Left lung (tissue), 10 donors: ENCODE results near the gene KDM3B. TPM values are rescaled to one million over a fixed set of nuclear protein-coding genes. Genes with fewer than 3 reads are reported as not detected.

Experiments used
- ATAC-seq: fragments of 200-7000 bp; cut with Tn5 transposase; one replicate; pipeline ENCODE4 v1.9.1; 2020; ENCODE audit warnings: moderate library complexity
- DNase-seq, 4 donors: peaks; one replicate each; pipeline ENCODE4 v3.0.0-alpha.2; 2013 to 2020
- H3K27ac ChIP-seq, 2 donors: fragments of 200-600 bp; sonication (generic) in 1 of 2; one replicate each; pipeline versions ENCODE4 v1.5.0 to v1.8.0; 2020 to 2021
- H3K27me3 ChIP-seq, 2 donors: fragments of 200-600 bp; sonication (generic) in 1 of 2; one replicate each; pipeline versions ENCODE4 v1.5.0 to v1.8.0; 2020 to 2021
- H3K36me3 ChIP-seq, 2 donors: fragments of 200-600 bp; sonication (generic) in 1 of 2; one replicate each; pipeline versions ENCODE4 v1.5.0 to v1.8.0; 2020 to 2021
- H3K4me1 ChIP-seq, 2 donors: fragments of 200-600 bp; one replicate each; pipeline ENCODE4 v1.8.0; 2021
- H3K4me3 ChIP-seq, 2 donors: fragments of 200-600 bp; sonication (generic) in 1 of 2; one replicate each; pipeline versions ENCODE4 v1.5.0 to v1.8.0; 2020 to 2021; ENCODE audit warnings: mild to moderate bottlenecking in 1 of 2
- H3K9me3 ChIP-seq, 2 donors: fragments of 200-600 bp; sonication (generic) in 1 of 2; one replicate each; pipeline versions ENCODE4 v1.5.0 to v1.8.0; 2020 to 2021
- intact Hi-C, 2 donors: fragments of 100-400 bp; cut with DNase I; formaldehyde crosslinking; loops; one replicate each; pipeline versions ENCODE4 v1.11.2 to v1.14.2; 2022
- polyA plus RNA-seq, 6 donors: library from polyadenylated mRNA; unstranded; fragments of 120-200 nt; gene quantifications; one replicate each; pipeline ENCODE4 v1.2.1, GENCODE V29; 2013; ENCODE audit not compliant: insufficient read length in 6 of 6
- total RNA-seq, 2 donors: library from RNA; stranded (reverse); fragmentation: NEBNext Ultra II Directional; extraction: Animal tissue kit (Norgen Biotek cat#: 25700); gene quantifications; one replicate each; pipeline ENCODE4 v1.2.1, GENCODE V29; 2021
- TF ChIP-seq, protein P1 (sequence below), 2 donors: fragments of 200-600 bp; sonication (generic) in 1 of 2; IDR thresholded peaks; one replicate each; pipeline versions ENCODE4 v1.5.0 to v1.8.0; 2021; ENCODE audit warnings: antibody characterized with exemption in 2 of 2
- donor health status: DM: no; HTN: yes; CAD: no.
- donor health status: DM: no; HTN: no; CAD: no.

The KDM3B gene
- total and polyA plus RNA-seq, 8 donors, result 47.5 to 96.3 (median 79.5) TPM

DNA sequence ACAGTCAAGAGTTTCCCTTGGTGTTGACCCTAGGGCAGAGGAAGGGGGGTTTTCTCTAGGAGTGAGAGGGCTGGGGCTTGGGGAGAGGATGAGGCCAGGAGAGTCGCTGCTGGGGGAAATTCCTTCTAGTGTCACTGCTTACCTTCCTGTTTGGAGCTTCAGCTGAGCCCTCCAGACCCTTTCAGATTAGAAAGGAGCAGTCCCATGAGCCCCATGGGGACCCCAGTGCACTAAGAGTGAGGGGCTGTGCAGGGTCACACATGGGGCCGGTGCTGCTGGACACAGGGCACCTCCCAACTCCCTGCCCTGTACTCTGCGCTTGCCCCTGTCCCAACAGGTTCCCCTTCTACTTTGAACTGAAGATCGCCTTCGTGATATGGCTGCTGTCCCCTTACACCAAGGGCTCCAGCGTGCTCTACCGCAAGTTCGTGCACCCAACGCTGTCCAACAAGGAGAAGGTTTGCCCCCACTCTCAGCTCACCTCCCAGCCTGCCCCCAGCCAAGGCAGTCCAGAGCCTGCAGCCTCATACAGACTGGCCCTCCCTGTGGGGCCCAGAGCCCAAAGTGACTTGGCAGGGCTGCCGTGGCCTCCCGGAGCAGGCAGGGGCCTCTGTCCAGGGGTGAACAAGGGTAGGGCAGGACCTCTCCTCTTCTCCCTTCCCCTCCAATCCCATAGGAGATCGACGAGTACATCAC, 91.7 kb downstream of the KDM3B start:
- Histone ChIP-seq H3K27me3 (peaks cover 0 to 16% of the 10 kb centered on the region in 2 donors), H3K27ac (no peak overlapping the region), H3K9me3 (no peaks in the 10 kb centered on the region), H3K4me1 (peaks cover 0 to 4% of the 10 kb centered on the region in 2 donors), H3K36me3 (no peaks in the 10 kb centered on the region), H3K4me3 (no peak overlapping the region)
- no peak for DNase-seq
- intact Hi-C loops, result no loop called here
- TF ChIP-seq, protein P1, sequence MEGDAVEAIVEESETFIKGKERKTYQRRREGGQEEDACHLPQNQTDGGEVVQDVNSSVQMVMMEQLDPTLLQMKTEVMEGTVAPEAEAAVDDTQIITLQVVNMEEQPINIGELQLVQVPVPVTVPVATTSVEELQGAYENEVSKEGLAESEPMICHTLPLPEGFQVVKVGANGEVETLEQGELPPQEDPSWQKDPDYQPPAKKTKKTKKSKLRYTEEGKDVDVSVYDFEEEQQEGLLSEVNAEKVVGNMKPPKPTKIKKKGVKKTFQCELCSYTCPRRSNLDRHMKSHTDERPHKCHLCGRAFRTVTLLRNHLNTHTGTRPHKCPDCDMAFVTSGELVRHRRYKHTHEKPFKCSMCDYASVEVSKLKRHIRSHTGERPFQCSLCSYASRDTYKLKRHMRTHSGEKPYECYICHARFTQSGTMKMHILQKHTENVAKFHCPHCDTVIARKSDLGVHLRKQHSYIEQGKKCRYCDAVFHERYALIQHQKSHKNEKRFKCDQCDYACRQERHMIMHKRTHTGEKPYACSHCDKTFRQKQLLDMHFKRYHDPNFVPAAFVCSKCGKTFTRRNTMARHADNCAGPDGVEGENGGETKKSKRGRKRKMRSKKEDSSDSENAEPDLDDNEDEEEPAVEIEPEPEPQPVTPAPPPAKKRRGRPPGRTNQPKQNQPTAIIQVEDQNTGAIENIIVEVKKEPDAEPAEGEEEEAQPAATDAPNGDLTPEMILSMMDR (IDR thresholded peaks at IDR 0.05), result no peak
- no peak for ATAC-seq

DNA sequence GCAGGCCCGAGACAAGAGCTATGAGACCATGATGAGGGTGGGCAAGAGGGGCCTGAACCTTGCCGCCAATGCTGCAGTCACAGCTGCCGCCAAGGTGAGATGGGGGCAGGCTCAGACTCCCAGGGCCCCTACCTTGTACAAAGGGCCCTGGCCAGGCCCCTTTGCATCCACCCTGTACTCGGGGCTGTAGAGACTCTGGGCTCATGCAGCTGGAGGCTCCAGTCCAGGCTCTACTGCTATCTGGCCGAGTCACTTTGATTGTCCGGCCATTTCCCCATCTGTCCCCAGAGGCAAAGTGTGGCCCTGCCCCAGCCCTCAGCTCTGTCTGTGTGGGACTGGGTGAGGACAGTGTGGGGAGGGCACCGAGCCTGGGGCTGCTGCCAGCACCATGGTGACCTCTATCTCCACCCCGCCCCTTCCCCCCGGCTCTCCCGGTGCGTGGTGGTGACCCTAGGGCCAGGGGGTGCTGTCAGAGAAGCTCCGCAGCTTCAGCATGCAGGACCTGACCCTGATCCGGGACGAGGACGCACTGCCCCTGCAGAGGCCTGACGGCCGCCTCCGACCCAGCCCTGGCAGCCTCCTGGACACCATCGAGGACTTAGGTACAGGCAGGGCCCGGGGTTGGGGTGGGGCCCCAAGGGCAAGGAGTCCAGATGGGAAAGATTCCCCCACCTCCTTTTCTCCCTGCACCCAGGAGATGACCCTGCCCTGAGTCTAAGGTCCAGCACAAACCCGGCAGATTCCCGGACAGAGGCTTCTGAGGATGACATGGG, 92.5 kb downstream of the KDM3B start:
- no peak overlapping the region for H3K4me3 ChIP-seq
- no peaks in the 10 kb centered on the region for H3K4me1 ChIP-seq
- TF ChIP-seq, protein P1 (IDR thresholded peaks at IDR 0.05), result no peak
- H3K27me3 ChIP-seq, result peaks cover 0 to 9% of the 10 kb centered on the region in 2 donors
- no peaks in the 10 kb centered on the region for H3K9me3 ChIP-seq
- ATAC-seq (no peak), DNase-seq (no peak)
- no peak overlapping the region for H3K27ac ChIP-seq
- intact Hi-C loops, result no loop called here
- H3K36me3 ChIP-seq, result no peaks in the 10 kb centered on the region

DNA sequence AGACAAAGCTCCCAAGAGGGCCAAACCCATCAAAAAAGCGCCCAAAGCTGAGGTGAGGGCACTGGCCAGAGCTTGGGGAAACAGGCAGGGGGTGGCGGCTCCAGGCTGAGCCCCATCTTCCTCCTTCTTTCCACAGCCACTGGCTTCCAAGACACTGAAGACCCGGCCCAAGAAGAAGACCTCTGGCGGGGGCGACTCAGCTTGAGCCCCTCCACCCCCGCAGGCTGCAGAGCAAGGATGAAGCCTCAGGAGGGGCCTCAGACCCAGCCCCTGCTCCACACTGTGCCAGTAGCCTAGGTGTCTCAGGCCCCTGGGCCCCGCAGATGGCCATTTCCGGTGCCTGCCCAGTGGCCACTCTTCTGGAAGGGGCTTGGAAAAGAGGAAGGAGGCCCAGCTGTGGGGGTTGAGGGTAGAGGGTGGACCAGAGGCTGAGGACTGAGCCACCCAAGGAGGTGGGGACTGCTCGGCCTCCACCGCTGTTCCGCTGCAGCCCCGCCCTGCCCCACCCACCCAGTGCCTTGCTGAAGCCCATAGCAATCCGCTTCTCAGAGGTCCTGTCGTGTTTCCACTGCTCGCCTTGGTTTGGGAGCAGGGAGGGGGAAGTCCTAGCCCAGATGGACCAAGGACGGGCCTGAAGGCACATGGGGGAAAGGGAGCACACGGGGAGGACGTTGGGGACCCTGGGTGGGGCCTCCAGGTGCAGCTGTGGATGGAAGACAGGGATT, 93.2 kb downstream of the KDM3B start:
- TF ChIP-seq, protein P1 (IDR thresholded peaks at IDR 0.05), result no peak
- DNase-seq (no peak), ATAC-seq (no peak)
- intact Hi-C loops, result no loop called here
- Histone ChIP-seq H3K4me1 (no peaks in the 10 kb centered on the region), H3K4me3 (no peak overlapping the region), H3K36me3 (no peaks in the 10 kb centered on the region), H3K27ac (no peak overlapping the region), H3K9me3 (no peaks in the 10 kb centered on the region), H3K27me3 (peaks cover 0 to 1% of the 10 kb centered on the region in 2 donors)

DNA sequence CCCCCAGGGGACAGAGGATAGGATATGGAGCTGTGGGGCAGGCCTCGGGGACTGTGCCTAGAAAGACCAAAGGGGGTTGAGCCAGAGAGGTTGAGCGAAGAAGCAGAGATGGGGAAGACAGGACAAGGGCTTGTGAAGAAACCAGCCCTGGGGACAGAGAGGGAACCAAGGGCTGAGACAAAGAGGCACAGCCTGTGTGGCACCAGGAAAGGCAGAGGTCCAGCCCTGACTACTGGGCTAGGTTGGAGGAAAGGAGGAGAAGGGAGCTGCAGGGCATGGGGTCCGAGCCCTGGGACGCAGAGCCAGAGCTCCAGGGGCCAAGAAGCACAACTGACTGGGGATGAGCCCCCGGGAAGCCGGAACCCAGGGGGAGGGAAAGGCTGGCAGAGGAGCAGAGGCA, 95.6 kb downstream of the KDM3B start:
- Histone ChIP-seq H3K36me3 (no peaks in the 10 kb centered on the region), H3K4me3 (no peak overlapping the region), H3K27ac (no peak overlapping the region), H3K4me1 (no peaks in the 10 kb centered on the region), H3K9me3 (no peaks in the 10 kb centered on the region), H3K27me3 (no peaks in the 10 kb centered on the region)
- ATAC-seq (no peak), DNase-seq (no peak)
- TF ChIP-seq, protein P1 (IDR thresholded peaks at IDR 0.05), result no peak
- intact Hi-C loops, result no loop called here
